GM10266 (cell line): Measurements from ENCODE around the gene MYRF.

ENCODE experiments used
- DNase-seq: peaks from one replicate; pipeline ENCODE4 v3.0.0; 2012; ENCODE audit errors: extremely low spot score
- CTCF ChIP-seq: IDR thresholded peaks from 2 replicates; pipeline ENCODE4 v1.5.1; 2012; ENCODE audit warnings: mild to moderate bottlenecking, low read depth; ENCODE audit not compliant: control insufficient read depth, insufficient read depth; ENCODE audit errors: missing control alignments

The MYRF gene

GRCh38 chr11:61752925-61753521, 587 bp downstream of the MYRF start:
- no peak for DNase-seq
- TF ChIP-seq CTCF = no peak

GRCh38 chr11:61753672-61754071, 1.2 kb downstream of the MYRF start:
- DNase-seq = no peak
- TF ChIP-seq CTCF = no peak

GRCh38 chr11:61754534-61755482, 2.4 kb downstream of the MYRF start:
- no peak for DNase-seq
- TF ChIP-seq CTCF = no peak

GRCh38 chr11:61756147-61756451, 3.7 kb downstream of the MYRF start:
- no peak for TF ChIP-seq CTCF
- no peak for DNase-seq

- no peak for TF ChIP-seq CTCF
- peak; percentile 87 for DNase-seq
Measured at GRCh38 chr11:61756452-61757212, 4.2 kb downstream of the MYRF start.

- no peak for DNase-seq
- TF ChIP-seq CTCF = no peak
Measured at GRCh38 chr11:61757213-61757862, 4.9 kb downstream of the MYRF start.
